Measurements from ENCODE around the gene HBQ1. TPM values are rescaled to one million over a fixed set of nuclear protein-coding genes. Genes with fewer than 3 reads are reported as not detected.

The HBQ1 gene
- total RNA-seq, 1 experiment from 2014 or later: 3.5 TPM

DNA sequence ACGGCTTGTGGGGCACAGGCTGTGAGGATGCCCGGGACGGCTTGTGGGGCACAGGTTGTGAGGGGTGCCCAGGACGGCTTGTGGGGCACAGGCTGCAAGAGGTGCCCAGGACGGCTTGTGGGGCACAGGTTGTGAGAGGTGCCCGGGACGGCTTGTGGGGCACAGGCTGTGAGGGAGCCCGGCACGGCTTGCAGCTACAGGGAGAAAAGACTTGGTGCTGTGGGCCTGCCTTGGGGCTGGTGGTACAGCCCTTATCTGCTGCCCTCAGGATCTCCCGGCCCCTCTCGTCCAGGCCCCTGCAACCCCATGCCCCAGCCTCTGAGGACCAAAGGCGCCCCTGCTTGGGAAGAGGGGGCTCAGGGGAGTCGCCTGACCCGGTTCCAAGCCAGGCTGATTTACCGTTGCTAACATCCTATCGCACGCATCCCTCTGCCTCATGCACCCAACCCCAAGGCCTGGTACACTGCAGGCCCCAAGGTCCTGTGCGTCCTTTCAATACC is 19.5 kb upstream of the HBQ1 start:
- no peak overlapping the region for H3K4me3 Mint-ChIP-seq
- no peak overlapping the region for H4K8ac ChIP-seq (replicated peaks; ENCODE audit: insufficient read length, low read depth, low read length)
- no peak overlapping the region for H4K91ac ChIP-seq (ENCODE audit: insufficient read length, low read depth, low read length)
- H3K9me3 Mint-ChIP-seq: peaks cover 0 to 2% of the 10 kb centered on the region in 2 experiments; a peak in 2 of 5 replicates
- H2AFZ ChIP-seq (ENCODE audit: low read length): no peak overlapping the region
- H3K27me3 ChIP-seq (ENCODE audit: insufficient read depth, low read length): peaks cover 9% of the 10 kb centered on the region; the same call in 1 of the 2 replicates
- H2BK12ac ChIP-seq (ENCODE audit: insufficient read length, low read depth, low read length): no peak overlapping the region
- no peak overlapping the region for H3K27ac ChIP-seq (ENCODE audit: insufficient read length, low read depth, low read length)
- H3K4me1 Mint-ChIP-seq: peaks cover 4 to 7% of the 10 kb centered on the region in 2 experiments
- H4K5ac ChIP-seq (ENCODE audit: insufficient read length, low read depth, low read length): no peak overlapping the region
- no peak overlapping the region for H2BK5ac ChIP-seq (ENCODE audit: insufficient read length, low read length)
- H2BK15ac ChIP-seq (ENCODE audit: low read depth, low read length): no peak overlapping the region
- H3K9me3 ChIP-seq (ENCODE audit: control insufficient read depth, low read depth, low read length): no peaks in the 10 kb centered on the region
- no peak overlapping the region for H3K4ac ChIP-seq (ENCODE audit: low read depth, low read length)
- H3K14ac ChIP-seq (ENCODE audit: insufficient read depth, low read length): no peak overlapping the region; the same call in 1 of the 2 replicates
- no peaks in the 10 kb centered on the region for H3K79me2 ChIP-seq (ENCODE audit: insufficient read depth, low read length)
- no CpG with 5 or more reads among the region's 18 CpGs for WGBS (ENCODE audit: extremely low coverage, insufficient read length, low lambda C conversion rate)
- TF ChIP-seq, protein P1, sequence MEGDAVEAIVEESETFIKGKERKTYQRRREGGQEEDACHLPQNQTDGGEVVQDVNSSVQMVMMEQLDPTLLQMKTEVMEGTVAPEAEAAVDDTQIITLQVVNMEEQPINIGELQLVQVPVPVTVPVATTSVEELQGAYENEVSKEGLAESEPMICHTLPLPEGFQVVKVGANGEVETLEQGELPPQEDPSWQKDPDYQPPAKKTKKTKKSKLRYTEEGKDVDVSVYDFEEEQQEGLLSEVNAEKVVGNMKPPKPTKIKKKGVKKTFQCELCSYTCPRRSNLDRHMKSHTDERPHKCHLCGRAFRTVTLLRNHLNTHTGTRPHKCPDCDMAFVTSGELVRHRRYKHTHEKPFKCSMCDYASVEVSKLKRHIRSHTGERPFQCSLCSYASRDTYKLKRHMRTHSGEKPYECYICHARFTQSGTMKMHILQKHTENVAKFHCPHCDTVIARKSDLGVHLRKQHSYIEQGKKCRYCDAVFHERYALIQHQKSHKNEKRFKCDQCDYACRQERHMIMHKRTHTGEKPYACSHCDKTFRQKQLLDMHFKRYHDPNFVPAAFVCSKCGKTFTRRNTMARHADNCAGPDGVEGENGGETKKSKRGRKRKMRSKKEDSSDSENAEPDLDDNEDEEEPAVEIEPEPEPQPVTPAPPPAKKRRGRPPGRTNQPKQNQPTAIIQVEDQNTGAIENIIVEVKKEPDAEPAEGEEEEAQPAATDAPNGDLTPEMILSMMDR (conservative IDR thresholded peaks at IDR 0.05): no peak
- H3K18ac ChIP-seq (ENCODE audit: insufficient read length, low read depth, low read length): no peak overlapping the region
- no peak for DNase-seq
- H3K4me1 ChIP-seq (ENCODE audit: insufficient read depth, low read length): no peaks in the 10 kb centered on the region
- no peak overlapping the region for H2BK120ac ChIP-seq (ENCODE audit: low read depth, low read length, poor library complexity, severe bottlenecking)
- no peak overlapping the region for H2BK20ac ChIP-seq (ENCODE audit: low read depth, low read length, poor library complexity, severe bottlenecking)
- H3K56ac ChIP-seq (ENCODE audit: insufficient read length, low read depth, low read length): no peak overlapping the region
- no peak overlapping the region for H3K27ac Mint-ChIP-seq
- H3K79me1 ChIP-seq (ENCODE audit: insufficient read depth, low read depth, low read length, poor library complexity, severe bottlenecking): no peaks in the 10 kb centered on the region
- H4K20me1 ChIP-seq (ENCODE audit: control insufficient read depth, insufficient read depth, insufficient read length): no peaks in the 10 kb centered on the region
- H3K23ac ChIP-seq (ENCODE audit: insufficient read length, low read depth, low read length): no peak overlapping the region
- no peak overlapping the region for H3T11ph ChIP-seq (ENCODE audit: low read length)
- H3K23me2 ChIP-seq (ENCODE audit: insufficient read length, low read depth, low read length, poor library complexity, severe bottlenecking): peaks cover 8% of the 10 kb centered on the region
- H3K9ac ChIP-seq (ENCODE audit: extremely low read depth, insufficient read length, low read length): no peak overlapping the region
- no peak overlapping the region for H3K4me2 ChIP-seq (ENCODE audit: insufficient read depth, insufficient read length, low read length)
- peaks cover 67% of the 10 kb centered on the region for H3K27me3 Mint-ChIP-seq (ENCODE audit: low read depth)
- no peak overlapping the region for H2AK5ac ChIP-seq (ENCODE audit: insufficient read length, low read length)
- H3K36me3 Mint-ChIP-seq (ENCODE audit: insufficient read depth in 1 of 3, low read depth in 3 of 3): no peaks in the 10 kb centered on the region
